Measurements from ENCODE around the gene JADE2.

JADE2 gene

DNA sequence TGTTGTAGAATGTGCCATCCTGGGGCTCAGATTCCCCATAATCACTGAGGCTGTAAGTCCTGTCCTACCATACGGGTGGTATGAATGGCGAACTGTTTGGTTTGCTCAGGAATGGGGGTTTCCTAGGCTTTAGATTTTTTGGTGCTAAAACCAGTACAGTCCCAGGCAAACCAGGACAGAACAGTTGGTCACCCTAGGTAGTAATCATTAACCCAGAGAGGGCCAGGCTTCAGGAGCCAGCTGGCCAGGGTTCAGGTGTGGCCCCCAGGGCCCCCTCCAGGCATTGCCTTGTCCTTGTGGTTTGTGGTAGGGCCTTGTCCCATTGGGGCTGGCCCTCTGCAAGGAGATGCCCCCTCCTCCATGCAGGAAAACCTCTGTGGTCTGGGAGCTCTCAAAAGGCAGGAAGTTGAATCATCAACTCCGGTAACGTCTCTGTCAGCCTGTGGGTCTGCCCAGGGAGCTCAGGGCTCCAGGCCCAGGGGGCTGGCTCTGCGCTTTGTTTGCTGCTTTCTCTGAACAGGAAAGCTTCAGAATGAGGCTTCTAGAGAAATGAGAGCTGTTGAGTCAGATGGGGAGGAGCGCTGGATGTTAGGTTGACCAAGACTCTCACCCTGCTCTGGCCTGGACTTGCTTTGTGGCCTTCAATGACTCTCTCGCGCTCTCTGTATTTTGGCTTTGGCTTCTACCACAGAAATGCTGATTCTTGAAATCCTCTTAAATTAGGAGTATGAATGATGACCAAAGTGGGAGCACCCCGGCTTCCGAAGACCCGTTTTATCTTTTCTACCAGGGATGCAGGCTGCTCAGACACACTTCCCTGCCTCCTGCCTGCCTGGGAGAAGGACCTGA is 22.2 kb upstream of the JADE2 start:
- TF ChIP-seq, protein P1, sequence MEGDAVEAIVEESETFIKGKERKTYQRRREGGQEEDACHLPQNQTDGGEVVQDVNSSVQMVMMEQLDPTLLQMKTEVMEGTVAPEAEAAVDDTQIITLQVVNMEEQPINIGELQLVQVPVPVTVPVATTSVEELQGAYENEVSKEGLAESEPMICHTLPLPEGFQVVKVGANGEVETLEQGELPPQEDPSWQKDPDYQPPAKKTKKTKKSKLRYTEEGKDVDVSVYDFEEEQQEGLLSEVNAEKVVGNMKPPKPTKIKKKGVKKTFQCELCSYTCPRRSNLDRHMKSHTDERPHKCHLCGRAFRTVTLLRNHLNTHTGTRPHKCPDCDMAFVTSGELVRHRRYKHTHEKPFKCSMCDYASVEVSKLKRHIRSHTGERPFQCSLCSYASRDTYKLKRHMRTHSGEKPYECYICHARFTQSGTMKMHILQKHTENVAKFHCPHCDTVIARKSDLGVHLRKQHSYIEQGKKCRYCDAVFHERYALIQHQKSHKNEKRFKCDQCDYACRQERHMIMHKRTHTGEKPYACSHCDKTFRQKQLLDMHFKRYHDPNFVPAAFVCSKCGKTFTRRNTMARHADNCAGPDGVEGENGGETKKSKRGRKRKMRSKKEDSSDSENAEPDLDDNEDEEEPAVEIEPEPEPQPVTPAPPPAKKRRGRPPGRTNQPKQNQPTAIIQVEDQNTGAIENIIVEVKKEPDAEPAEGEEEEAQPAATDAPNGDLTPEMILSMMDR (IDR thresholded peaks at IDR 0.05; ENCODE audit: borderline replicate concordance, control extremely low read depth, extremely low read depth, insufficient read depth, missing control alignments) = no peak
- in situ Hi-C loops (cut with MboI; ENCODE audit: low sequenced_read_pairs, unreplicated experiment) = no loop called here
- DNase-seq (ENCODE audit: low spot score) = peak; percentile 70

DNA sequence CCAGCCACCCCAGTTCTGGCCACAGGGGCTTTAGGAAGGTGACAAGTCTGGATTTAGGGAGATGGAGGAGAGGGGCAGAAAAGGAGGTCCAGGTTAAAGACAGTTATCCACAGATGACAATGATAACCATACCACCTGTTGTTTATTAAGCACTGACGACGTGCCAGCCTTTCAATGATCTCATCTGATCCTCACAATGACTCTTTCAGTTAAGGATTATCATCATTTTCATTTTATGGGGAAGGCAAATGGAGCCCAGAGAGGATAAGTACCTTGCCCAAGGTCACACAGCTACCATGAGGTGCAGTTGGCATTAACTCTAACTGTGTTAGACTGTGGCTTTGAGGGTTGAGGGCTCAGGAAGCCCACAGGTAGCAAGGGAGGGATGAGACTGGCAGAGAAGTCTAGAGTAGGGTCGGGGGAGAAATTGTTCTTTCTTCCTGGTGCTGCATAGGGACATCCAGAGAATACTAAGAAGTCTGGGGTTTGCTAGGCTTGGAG is 21.5 kb upstream of the JADE2 start:
- TF ChIP-seq, protein P1 (IDR thresholded peaks at IDR 0.05; ENCODE audit: borderline replicate concordance, control extremely low read depth, extremely low read depth, insufficient read depth, missing control alignments) = no peak
- in situ Hi-C loops (cut with MboI; ENCODE audit: low sequenced_read_pairs, unreplicated experiment) = no loop called here
- no peak for DNase-seq (ENCODE audit: low spot score)

DNA sequence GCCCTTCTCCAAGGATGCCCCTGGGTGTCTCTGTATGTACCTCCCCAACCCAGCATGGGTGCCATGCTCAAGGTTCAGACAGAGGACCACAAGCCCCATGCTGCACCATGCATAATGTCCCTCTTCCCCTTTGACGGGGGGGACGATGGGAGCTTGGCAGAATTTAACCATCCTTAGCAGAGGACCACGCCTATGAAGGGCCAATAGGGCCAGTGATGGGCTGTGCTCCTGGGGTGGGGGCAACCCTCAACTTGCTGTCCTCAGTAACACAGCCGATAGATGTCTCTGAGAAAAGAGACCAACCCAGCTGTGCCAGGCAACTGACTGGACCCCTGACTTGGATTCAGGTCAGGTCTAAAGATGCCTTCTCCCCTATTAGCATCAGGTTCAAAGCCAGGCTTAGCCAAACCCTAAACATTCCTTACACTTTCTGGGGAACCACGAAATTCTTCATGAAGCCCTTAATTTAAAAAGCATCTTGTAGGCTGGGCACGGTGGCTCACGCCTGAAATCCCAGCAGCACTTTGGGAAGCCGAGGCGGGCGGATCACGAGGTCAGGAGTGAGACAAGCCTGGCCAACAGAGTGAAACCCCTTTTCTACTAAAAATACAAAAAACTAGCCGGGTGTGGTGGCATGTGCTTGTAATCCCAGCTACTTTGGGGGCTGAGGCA is 20.7 kb upstream of the JADE2 start:
- in situ Hi-C loops (cut with MboI; ENCODE audit: low sequenced_read_pairs, unreplicated experiment) = no loop called here
- TF ChIP-seq, protein P1 (IDR thresholded peaks at IDR 0.05; ENCODE audit: borderline replicate concordance, control extremely low read depth, extremely low read depth, insufficient read depth, missing control alignments) = no peak
- DNase-seq (ENCODE audit: low spot score) = no peak

DNA sequence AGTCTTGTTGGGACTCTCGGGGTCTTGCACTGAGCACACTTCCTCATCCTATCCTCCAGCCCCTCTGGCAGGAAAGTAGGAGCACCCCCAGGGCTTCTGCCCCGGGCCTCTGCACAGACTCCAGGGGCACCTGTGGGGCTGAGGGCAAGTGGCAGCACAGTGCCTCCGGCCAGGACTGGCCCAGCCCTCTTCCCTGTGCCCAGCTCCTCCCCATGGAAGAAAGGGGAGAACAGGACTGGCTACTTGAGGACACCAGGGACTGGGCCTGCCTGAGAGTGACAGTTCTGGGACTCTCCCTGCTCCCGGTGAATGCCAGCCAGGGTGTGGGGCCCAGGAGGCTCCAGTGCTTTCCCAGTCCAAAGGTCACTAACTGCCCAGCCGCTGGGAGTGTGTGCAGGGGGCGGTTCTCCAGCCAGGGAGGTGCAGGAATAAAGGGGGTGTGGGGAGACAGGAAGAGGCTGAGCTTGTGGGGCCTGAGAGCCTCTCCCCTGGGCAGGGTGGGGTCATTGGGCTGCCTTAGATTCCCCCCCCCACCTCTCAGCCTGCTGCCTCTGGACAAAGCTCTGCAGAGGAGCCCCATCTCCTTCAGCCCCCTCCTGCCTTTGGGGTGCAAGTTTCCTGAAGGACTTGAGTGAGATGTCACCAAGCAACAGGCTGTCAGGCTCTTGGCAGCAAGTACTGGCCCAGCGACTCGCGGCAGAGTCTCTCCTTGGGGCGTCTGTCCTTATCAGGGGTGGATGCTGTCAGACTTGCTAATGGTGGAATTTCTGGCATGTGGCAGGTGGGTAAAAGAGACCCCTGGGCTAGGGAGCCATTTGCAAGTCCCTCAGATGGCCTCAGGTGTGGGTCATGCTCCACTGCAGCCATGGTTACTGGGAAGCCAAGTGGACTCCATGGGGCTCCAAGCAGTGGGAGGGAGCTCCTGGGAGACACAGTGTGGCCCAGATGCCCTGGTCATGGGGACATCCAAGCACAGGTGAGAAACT is 19.1 kb upstream of the JADE2 start:
- DNase-seq (ENCODE audit: low spot score) = no peak
- TF ChIP-seq, protein P1 (IDR thresholded peaks at IDR 0.05; ENCODE audit: borderline replicate concordance, control extremely low read depth, extremely low read depth, insufficient read depth, missing control alignments) = no peak
- in situ Hi-C loops (cut with MboI; ENCODE audit: low sequenced_read_pairs, unreplicated experiment) = no loop called here

DNA sequence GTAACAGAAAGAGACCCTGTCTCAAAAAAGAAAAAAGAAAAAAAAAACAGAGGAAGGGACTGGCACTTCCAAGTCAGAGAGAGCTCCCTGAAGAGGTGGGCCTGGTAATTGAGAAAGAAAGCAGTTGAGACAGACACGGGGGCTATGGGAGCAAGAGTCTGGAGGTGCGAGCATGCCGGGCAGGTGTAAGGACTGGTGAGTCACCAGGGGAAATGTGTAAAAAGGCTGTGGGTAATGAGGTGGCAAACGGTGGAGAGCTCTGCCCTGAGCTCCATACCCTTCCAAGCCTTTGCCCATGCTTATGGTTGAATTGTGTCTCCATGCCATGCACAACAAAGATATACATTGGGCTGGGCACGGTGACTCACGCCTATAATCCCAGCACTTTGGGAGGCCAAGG is 18.0 kb upstream of the JADE2 start:
- no peak for DNase-seq (ENCODE audit: low spot score)
- in situ Hi-C loops (cut with MboI; ENCODE audit: low sequenced_read_pairs, unreplicated experiment) = no loop called here
- TF ChIP-seq, protein P1 (IDR thresholded peaks at IDR 0.05; ENCODE audit: borderline replicate concordance, control extremely low read depth, extremely low read depth, insufficient read depth, missing control alignments) = no peak
